ENCODE measurements around the gene PODN.

PODN gene

GRCh38 chr1:53024117-53024516, 37.9 kb upstream of the PODN start:
- no peak overlapping the region for H3K4me3 ChIP-seq (replicated peaks; ENCODE audit: insufficient read depth, low read length)
- TF ChIP-seq GABPA (IDR thresholded peaks at IDR 0.05; ENCODE audit: low read depth) (no peak), POLR2AphosphoS5 (IDR thresholded peaks at IDR 0.05; ENCODE audit: low read depth) (no peak), SPI1 (IDR thresholded peaks at IDR 0.05; ENCODE audit: borderline replicate concordance, low read depth) (no peak)
- H3K27me3 ChIP-seq (ENCODE audit: insufficient read depth, poor library complexity, severe bottlenecking) = no peaks in the 10 kb centered on the region
- no peak overlapping the region for H3K27ac ChIP-seq (replicated peaks)
- no peak for DNase-seq (ENCODE audit: low read depth in 1 of 2, low spot score in 1 of 2)

GRCh38 chr1:53025034-53025768, 36.8 kb upstream of the PODN start:
- no peak overlapping the region for H3K4me3 ChIP-seq (replicated peaks; ENCODE audit: insufficient read depth, low read length)
- H3K27ac ChIP-seq (replicated peaks) = peak overlapping the region; percentile 4; the same call in 1 of the 2 replicates
- DNase-seq (ENCODE audit: low read depth in 1 of 2, low spot score in 1 of 2) = peak; percentile 24 to 51
- no peaks in the 10 kb centered on the region for H3K27me3 ChIP-seq (ENCODE audit: insufficient read depth, poor library complexity, severe bottlenecking)
- no peak for TF ChIP-seq SPI1 (IDR thresholded peaks at IDR 0.05; ENCODE audit: borderline replicate concordance, low read depth)
- no peak for TF ChIP-seq POLR2AphosphoS5 (IDR thresholded peaks at IDR 0.05; ENCODE audit: low read depth)
- TF ChIP-seq REST (IDR thresholded peaks at IDR 0.05; ENCODE audit: insufficient replicate concordance, low read depth) = no peak
- no peak for TF ChIP-seq CTCF (IDR thresholded peaks at IDR 0.05; ENCODE audit: insufficient read depth, low read length)
- no peak for TF ChIP-seq GABPA (IDR thresholded peaks at IDR 0.05; ENCODE audit: low read depth)

GRCh38 chr1:53025769-53026112, 36.3 kb upstream of the PODN start:
- no peak for DNase-seq (ENCODE audit: low read depth in 1 of 2, low spot score in 1 of 2)
- no peak overlapping the region for H3K4me3 ChIP-seq (replicated peaks; ENCODE audit: insufficient read depth, low read length)
- H3K27me3 ChIP-seq (ENCODE audit: insufficient read depth, poor library complexity, severe bottlenecking) = no peaks in the 10 kb centered on the region
- no peak overlapping the region for H3K27ac ChIP-seq (replicated peaks)
- TF ChIP-seq SPI1 (IDR thresholded peaks at IDR 0.05; ENCODE audit: borderline replicate concordance, low read depth) (no peak), CTCF (IDR thresholded peaks at IDR 0.05; ENCODE audit: insufficient read depth, low read length) (no peak), POLR2AphosphoS5 (IDR thresholded peaks at IDR 0.05; ENCODE audit: low read depth) (no peak), GABPA (IDR thresholded peaks at IDR 0.05; ENCODE audit: low read depth) (no peak), REST (IDR thresholded peaks at IDR 0.05; ENCODE audit: insufficient replicate concordance, low read depth) (no peak)

- no peak overlapping the region for H3K4me3 ChIP-seq (replicated peaks; ENCODE audit: insufficient read depth, low read length)
- H3K27me3 ChIP-seq (ENCODE audit: insufficient read depth, poor library complexity, severe bottlenecking) = no peaks in the 10 kb centered on the region
- no peak overlapping the region for H3K27ac ChIP-seq (replicated peaks)
- TF ChIP-seq REST (IDR thresholded peaks at IDR 0.05; ENCODE audit: insufficient replicate concordance, low read depth) (no peak), GABPA (IDR thresholded peaks at IDR 0.05; ENCODE audit: low read depth) (no peak), SPI1 (IDR thresholded peaks at IDR 0.05; ENCODE audit: borderline replicate concordance, low read depth) (no peak)
- no peak for DNase-seq (ENCODE audit: low read depth in 1 of 2, low spot score in 1 of 2)
These were observed 35.8 kb upstream of the PODN start for GRCh38 chr1:53026254-53026653.

All from HL-60 (cell line).